Retina (tissue), 1 donor: ENCODE data around the gene ADGRG1.
"Not testable (repeated sequence)": the region's sequence is repeated elsewhere in the genome, so short reads cannot be mapped to it uniquely, and the experiment has no call there.

ENCODE experiments used
- DNase-seq: peaks from one replicate; pipeline ENCODE4 v3.0.0-alpha.2; 2016

The ADGRG1 gene

GRCh38 chr16:57628008-57628781 is at the start of gene ADGRG1:
Gene ADGRG1, plus strand, starts transcription at chr16:57628630. Its CDS starts 21,658 bp downstream, at chr16:57650288.
- peak; percentile 77 for DNase-seq

- DNase-seq = no peak
Measured at GRCh38 chr16:57579361-57579665, 49.1 kb upstream of the ADGRG1 start.

GRCh38 chr16:57585051-57585687 is 43.3 kb upstream of the ADGRG1 start:
- no peak for DNase-seq

GRCh38 chr16:57588831-57589230 is 39.6 kb upstream of the ADGRG1 start:
- no peak for DNase-seq

- no peak for DNase-seq
Measured at GRCh38 chr16:57589374-57589773, 39.1 kb upstream of the ADGRG1 start.

GRCh38 chr16:57590654-57591085 is 37.8 kb upstream of the ADGRG1 start:
- DNase-seq = no peak

GRCh38 chr16:57591086-57591869 is 37.2 kb upstream of the ADGRG1 start:
- peak; percentile 86 for DNase-seq

GRCh38 chr16:57591870-57592485 is 36.5 kb upstream of the ADGRG1 start:
- no peak for DNase-seq

- no peak for DNase-seq
Measured at GRCh38 chr16:57592591-57593003, 35.8 kb upstream of the ADGRG1 start.

GRCh38 chr16:57593021-57593420 is 35.4 kb upstream of the ADGRG1 start:
- DNase-seq = no peak

- DNase-seq = no peak
Measured at GRCh38 chr16:57593990-57594389, 34.4 kb upstream of the ADGRG1 start.

- no peak for DNase-seq
Measured at GRCh38 chr16:57594531-57595031, 33.8 kb upstream of the ADGRG1 start.

- DNase-seq = not testable (repeated sequence)
Measured at GRCh38 chr16:57596234-57596633, 32.2 kb upstream of the ADGRG1 start.

GRCh38 chr16:57598437-57598836 is 30.0 kb upstream of the ADGRG1 start:
- DNase-seq = no peak

GRCh38 chr16:57600048-57600835 is 28.2 kb upstream of the ADGRG1 start:
- peak; percentile 69 for DNase-seq

- no peak for DNase-seq
Measured at GRCh38 chr16:57600952-57601580, 27.4 kb upstream of the ADGRG1 start.

GRCh38 chr16:57601801-57602478 is 26.5 kb upstream of the ADGRG1 start:
- DNase-seq = no peak

GRCh38 chr16:57603115-57604024 is 25.1 kb upstream of the ADGRG1 start:
- no peak for DNase-seq

GRCh38 chr16:57604177-57604576 is 24.3 kb upstream of the ADGRG1 start:
- DNase-seq = no peak
